HL-60 (cell line): ENCODE data around the gene GRIK2.

Experiments used
- GABPA ChIP-seq: IDR thresholded peaks from 2 replicates; pipeline ENCODE4 v1.6.1; 2012; ENCODE audit warnings: low read depth
- POLR2AphosphoS5 ChIP-seq: IDR thresholded peaks from 2 replicates; pipeline ENCODE4 v1.6.1; 2012; ENCODE audit warnings: low read depth
- REST ChIP-seq: IDR thresholded peaks from 2 replicates; pipeline ENCODE4 v1.6.1; 2012; ENCODE audit warnings: low read depth; ENCODE audit not compliant: insufficient replicate concordance
- SPI1 ChIP-seq: IDR thresholded peaks from 2 replicates; pipeline ENCODE4 v1.6.1; 2012; ENCODE audit warnings: low read depth, mild to moderate bottlenecking, borderline replicate concordance
- TF ChIP-seq, protein P1 (sequence below): IDR thresholded peaks from one replicate; pipeline ENCODE4 v1.5.1; 2011; ENCODE audit warnings: low read length, control low read depth, inconsistent platforms; ENCODE audit not compliant: insufficient read depth

- TF ChIP-seq, protein P1, sequence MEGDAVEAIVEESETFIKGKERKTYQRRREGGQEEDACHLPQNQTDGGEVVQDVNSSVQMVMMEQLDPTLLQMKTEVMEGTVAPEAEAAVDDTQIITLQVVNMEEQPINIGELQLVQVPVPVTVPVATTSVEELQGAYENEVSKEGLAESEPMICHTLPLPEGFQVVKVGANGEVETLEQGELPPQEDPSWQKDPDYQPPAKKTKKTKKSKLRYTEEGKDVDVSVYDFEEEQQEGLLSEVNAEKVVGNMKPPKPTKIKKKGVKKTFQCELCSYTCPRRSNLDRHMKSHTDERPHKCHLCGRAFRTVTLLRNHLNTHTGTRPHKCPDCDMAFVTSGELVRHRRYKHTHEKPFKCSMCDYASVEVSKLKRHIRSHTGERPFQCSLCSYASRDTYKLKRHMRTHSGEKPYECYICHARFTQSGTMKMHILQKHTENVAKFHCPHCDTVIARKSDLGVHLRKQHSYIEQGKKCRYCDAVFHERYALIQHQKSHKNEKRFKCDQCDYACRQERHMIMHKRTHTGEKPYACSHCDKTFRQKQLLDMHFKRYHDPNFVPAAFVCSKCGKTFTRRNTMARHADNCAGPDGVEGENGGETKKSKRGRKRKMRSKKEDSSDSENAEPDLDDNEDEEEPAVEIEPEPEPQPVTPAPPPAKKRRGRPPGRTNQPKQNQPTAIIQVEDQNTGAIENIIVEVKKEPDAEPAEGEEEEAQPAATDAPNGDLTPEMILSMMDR, result no peak
- TF ChIP-seq GABPA (no peak), POLR2AphosphoS5 (no peak), SPI1 (no peak), REST (no peak)
These were observed 91.3 kb downstream of the GRIK2 start for GRCh38 chr6:101484781-101485180.
